ENCODE measurements around the gene LRRC7. TPM values are rescaled to one million over a fixed set of nuclear protein-coding genes. Genes with fewer than 3 reads are reported as not detected.

Gene LRRC7
- total and polyA plus RNA-seq, 2 experiments from 2014 or later = 0.99 to 1.8 TPM

DNA sequence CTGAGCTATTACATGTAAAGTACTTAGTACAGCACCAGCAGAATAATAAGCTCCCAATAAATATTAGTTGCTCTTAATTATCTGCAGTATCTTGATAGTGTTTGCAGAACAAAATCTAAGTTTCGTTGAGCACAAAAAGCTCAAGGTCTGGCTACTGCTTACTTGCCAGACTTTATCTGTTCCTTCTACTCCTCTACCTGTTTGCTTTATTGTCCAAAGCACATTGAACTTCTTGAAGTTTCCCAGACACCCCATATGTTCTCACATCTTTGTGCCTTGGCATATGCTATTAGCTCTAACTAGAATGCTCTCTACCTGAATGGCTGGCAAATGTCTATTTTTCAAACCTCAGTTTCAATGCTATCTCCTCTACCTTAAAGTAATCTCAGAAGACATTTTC lies 582.7 kb downstream of the LRRC7 start:
- H3K9me2 ChIP-seq (replicated peaks; ENCODE audit: insufficient read depth) = no peaks in the 10 kb centered on the region
- 79% methylated on average over 1 of the region's 1 CpG for WGBS (ENCODE audit: low lambda C conversion rate, missing lambda C conversion rate)
- H3K4me3 ChIP-seq = no peak overlapping the region
- no peaks in the 10 kb centered on the region for H3K4me1 ChIP-seq (ENCODE audit: insufficient read depth)
- TF ChIP-seq, protein P1, sequence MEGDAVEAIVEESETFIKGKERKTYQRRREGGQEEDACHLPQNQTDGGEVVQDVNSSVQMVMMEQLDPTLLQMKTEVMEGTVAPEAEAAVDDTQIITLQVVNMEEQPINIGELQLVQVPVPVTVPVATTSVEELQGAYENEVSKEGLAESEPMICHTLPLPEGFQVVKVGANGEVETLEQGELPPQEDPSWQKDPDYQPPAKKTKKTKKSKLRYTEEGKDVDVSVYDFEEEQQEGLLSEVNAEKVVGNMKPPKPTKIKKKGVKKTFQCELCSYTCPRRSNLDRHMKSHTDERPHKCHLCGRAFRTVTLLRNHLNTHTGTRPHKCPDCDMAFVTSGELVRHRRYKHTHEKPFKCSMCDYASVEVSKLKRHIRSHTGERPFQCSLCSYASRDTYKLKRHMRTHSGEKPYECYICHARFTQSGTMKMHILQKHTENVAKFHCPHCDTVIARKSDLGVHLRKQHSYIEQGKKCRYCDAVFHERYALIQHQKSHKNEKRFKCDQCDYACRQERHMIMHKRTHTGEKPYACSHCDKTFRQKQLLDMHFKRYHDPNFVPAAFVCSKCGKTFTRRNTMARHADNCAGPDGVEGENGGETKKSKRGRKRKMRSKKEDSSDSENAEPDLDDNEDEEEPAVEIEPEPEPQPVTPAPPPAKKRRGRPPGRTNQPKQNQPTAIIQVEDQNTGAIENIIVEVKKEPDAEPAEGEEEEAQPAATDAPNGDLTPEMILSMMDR (IDR thresholded peaks at IDR 0.05; ENCODE audit: poor library complexity) = no peak
- TF ChIP-seq EZH2phosphoT487 (IDR thresholded peaks at IDR 0.05; ENCODE audit: low read depth, severe bottlenecking, unreplicated experiment) (no peak), EZH2 (IDR thresholded peaks at IDR 0.05; ENCODE audit: borderline replicate concordance) (no peak)
- H4K20me1 ChIP-seq (ENCODE audit: insufficient read depth, poor library complexity, severe bottlenecking) = no peaks in the 10 kb centered on the region
- no peaks in the 10 kb centered on the region for H3K79me2 ChIP-seq
- no peaks in the 10 kb centered on the region for H3K36me3 ChIP-seq (replicated peaks; ENCODE audit: insufficient read depth, low read depth)
- no peak overlapping the region for H3K4me2 ChIP-seq
- no peaks in the 10 kb centered on the region for H3K9me3 ChIP-seq (ENCODE audit: low read depth)
- H3K27me3 ChIP-seq = no peaks in the 10 kb centered on the region
- no peak overlapping the region for H3K27ac ChIP-seq
- no peak overlapping the region for H2AFZ ChIP-seq
- no peak for DNase-seq (ENCODE audit: low spot score)

DNA sequence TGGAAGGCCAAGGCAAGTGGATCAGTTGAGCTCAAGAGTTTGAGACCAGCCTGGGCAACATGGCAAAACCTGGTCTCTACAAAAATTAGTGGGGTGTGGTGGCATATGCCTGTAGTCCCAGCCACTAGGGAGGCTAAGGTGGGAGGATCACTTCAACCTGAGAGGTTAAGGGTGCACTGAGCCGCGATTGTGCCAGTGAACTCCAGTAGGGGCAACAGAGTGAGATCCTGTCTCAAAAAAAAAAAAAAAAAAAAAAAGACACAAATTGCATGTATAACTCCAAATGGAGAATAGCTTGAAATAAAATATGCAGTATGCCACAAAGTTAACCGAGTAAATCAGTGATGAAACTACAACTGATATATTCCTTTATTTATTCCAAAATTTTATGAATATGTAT lies 586.0 kb downstream of the LRRC7 start:
- Histone ChIP-seq H4K20me1 (ENCODE audit: insufficient read depth, poor library complexity, severe bottlenecking) (no peaks in the 10 kb centered on the region), H3K9me2 (replicated peaks; ENCODE audit: insufficient read depth) (no peaks in the 10 kb centered on the region), H3K27ac (no peak overlapping the region), H3K4me2 (no peak overlapping the region), H2AFZ (no peak overlapping the region), H3K9me3 (ENCODE audit: low read depth) (no peaks in the 10 kb centered on the region), H3K4me1 (ENCODE audit: insufficient read depth) (no peaks in the 10 kb centered on the region), H3K79me2 (no peaks in the 10 kb centered on the region), H3K4me3 (no peak overlapping the region), H3K36me3 (replicated peaks; ENCODE audit: insufficient read depth, low read depth) (no peaks in the 10 kb centered on the region), H3K27me3 (no peaks in the 10 kb centered on the region)
- DNase-seq (ENCODE audit: low spot score) = no peak
- TF ChIP-seq, protein P1 (IDR thresholded peaks at IDR 0.05; ENCODE audit: poor library complexity) = no peak
- TF ChIP-seq EZH2phosphoT487 (IDR thresholded peaks at IDR 0.05; ENCODE audit: low read depth, severe bottlenecking, unreplicated experiment) (no peak), EZH2 (IDR thresholded peaks at IDR 0.05; ENCODE audit: borderline replicate concordance) (no peak)
- over 99% methylated on average over 3 of the region's 3 CpGs for WGBS (ENCODE audit: low lambda C conversion rate, missing lambda C conversion rate)

DNA sequence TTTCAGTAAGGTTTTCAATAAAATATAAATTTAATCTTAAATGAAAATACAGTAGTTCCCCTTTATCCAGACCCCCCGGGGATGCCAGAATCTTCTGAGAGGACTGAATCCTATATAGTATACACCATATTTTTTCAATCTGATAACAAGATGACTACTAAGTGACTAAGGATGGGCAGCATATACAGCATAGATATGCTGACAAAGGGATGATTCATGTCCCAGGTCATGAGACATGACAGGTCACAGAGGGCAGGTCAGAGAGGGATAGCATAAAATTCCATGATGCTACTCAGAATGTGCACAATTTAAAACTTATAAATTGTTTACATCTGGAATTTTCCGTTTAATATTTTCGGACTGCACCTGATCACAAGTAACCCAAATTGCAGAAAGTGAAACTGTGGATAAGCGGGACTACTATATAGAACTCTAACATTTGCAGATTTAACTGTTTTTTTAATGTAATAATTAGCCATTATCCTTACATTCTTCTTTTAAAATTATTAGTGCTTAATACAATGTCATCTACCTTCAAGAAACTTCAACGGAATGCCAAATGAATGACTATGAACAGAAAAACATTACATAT lies 588.9 kb downstream of the LRRC7 start:
- Histone ChIP-seq H3K36me3 (replicated peaks; ENCODE audit: insufficient read depth, low read depth) (no peaks in the 10 kb centered on the region), H3K27me3 (no peaks in the 10 kb centered on the region), H4K20me1 (ENCODE audit: insufficient read depth, poor library complexity, severe bottlenecking) (no peaks in the 10 kb centered on the region), H3K4me2 (no peak overlapping the region), H3K4me1 (ENCODE audit: insufficient read depth) (no peaks in the 10 kb centered on the region), H3K79me2 (no peaks in the 10 kb centered on the region), H2AFZ (no peak overlapping the region), H3K9me3 (ENCODE audit: low read depth) (no peaks in the 10 kb centered on the region), H3K27ac (no peak overlapping the region), H3K9me2 (replicated peaks; ENCODE audit: insufficient read depth) (no peaks in the 10 kb centered on the region), H3K4me3 (no peak overlapping the region)
- no peak for DNase-seq (ENCODE audit: low spot score)
- WGBS (ENCODE audit: low lambda C conversion rate, missing lambda C conversion rate) = 92% methylated on average over 5 of the region's 5 CpGs
- TF ChIP-seq, protein P1 (IDR thresholded peaks at IDR 0.05; ENCODE audit: poor library complexity) = no peak

DNA sequence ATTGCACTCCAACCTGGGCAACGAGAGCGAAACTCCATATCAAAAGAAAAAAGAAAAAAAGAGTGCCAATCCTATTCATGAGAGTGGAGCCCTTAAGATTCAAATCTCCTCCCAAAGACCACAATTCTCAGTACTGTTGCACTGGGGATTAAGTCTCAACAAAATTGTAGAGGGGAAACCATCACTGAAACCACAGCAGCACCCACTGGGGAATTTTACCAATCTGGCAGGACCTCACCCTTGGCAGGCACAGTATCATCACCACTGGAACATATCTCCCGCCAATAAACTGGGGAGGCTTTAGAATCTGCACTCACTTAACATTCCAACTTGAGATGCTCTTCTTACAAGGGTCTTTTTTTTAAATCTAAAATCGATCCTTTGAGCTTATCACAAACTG lies 596.6 kb downstream of the LRRC7 start:
- TF ChIP-seq, protein P1 (IDR thresholded peaks at IDR 0.05; ENCODE audit: poor library complexity) = no peak
- H2AFZ ChIP-seq = no peak overlapping the region
- H3K9me3 ChIP-seq (ENCODE audit: low read depth) = no peaks in the 10 kb centered on the region
- no peaks in the 10 kb centered on the region for H3K36me3 ChIP-seq (replicated peaks; ENCODE audit: insufficient read depth, low read depth)
- no peaks in the 10 kb centered on the region for H3K27me3 ChIP-seq
- no peaks in the 10 kb centered on the region for H3K79me2 ChIP-seq
- H3K4me2 ChIP-seq = no peak overlapping the region
- no peaks in the 10 kb centered on the region for H4K20me1 ChIP-seq (ENCODE audit: insufficient read depth, poor library complexity, severe bottlenecking)
- H3K27ac ChIP-seq = no peak overlapping the region
- no peak for DNase-seq (ENCODE audit: low spot score)
- no peaks in the 10 kb centered on the region for H3K4me1 ChIP-seq (ENCODE audit: insufficient read depth)
- H3K9me2 ChIP-seq (replicated peaks; ENCODE audit: insufficient read depth) = no peaks in the 10 kb centered on the region
- 95% methylated on average over 4 of the region's 4 CpGs for WGBS (ENCODE audit: low lambda C conversion rate, missing lambda C conversion rate)
- H3K4me3 ChIP-seq = no peak overlapping the region
